NCI-H226 (cell line): Measurements from ENCODE around the gene LRRC61.

ENCODE experiments used
- DNase-seq: peaks from one replicate; pipeline ENCODE4 v3.0.0-alpha.2; 2015

Gene LRRC61

GRCh38 chr7:150332852-150333635, 9.9 kb downstream of the LRRC61 start:
- DNase-seq, result no peak

GRCh38 chr7:150333659-150334058, 10.5 kb downstream of the LRRC61 start:
- DNase-seq, result no peak

- no peak for DNase-seq
Measured at GRCh38 chr7:150334108-150334507, 11.0 kb downstream of the LRRC61 start.

GRCh38 chr7:150335108-150335773, 12.1 kb downstream of the LRRC61 start:
- peak; percentile 30 for DNase-seq

GRCh38 chr7:150335774-150336112, 12.6 kb downstream of the LRRC61 start:
- DNase-seq, result no peak

GRCh38 chr7:150336746-150337145, 13.6 kb downstream of the LRRC61 start:
- no peak for DNase-seq

- DNase-seq, result no peak
Measured at GRCh38 chr7:150337179-150337578, 14.0 kb downstream of the LRRC61 start.

GRCh38 chr7:150337659-150338081, 14.5 kb downstream of the LRRC61 start:
- no peak for DNase-seq

- DNase-seq, result no peak
Measured at GRCh38 chr7:150338166-150338829, 15.1 kb downstream of the LRRC61 start.

GRCh38 chr7:150339409-150339809, 16.3 kb downstream of the LRRC61 start:
- DNase-seq, result no peak

- peak; percentile 44 for DNase-seq
Measured at GRCh38 chr7:150340024-150340749, 17.0 kb downstream of the LRRC61 start.

- no peak for DNase-seq
Measured at GRCh38 chr7:150340875-150341262, 17.7 kb downstream of the LRRC61 start.

GRCh38 chr7:150341263-150342120, 18.3 kb downstream of the LRRC61 start, which contains the start of gene RARRES2:
TSS of gene RARRES2 (minus strand) at chr7:150341629. CDS start at chr7:150340609, 1,020 bp downstream.
- no peak for DNase-seq

GRCh38 chr7:150342121-150342408, 18.9 kb downstream of the LRRC61 start:
- no peak for DNase-seq

GRCh38 chr7:150343225-150343624, 20.1 kb downstream of the LRRC61 start:
- no peak for DNase-seq

- no peak for DNase-seq
Measured at GRCh38 chr7:150344299-150344698, 21.1 kb downstream of the LRRC61 start.

- DNase-seq, result no peak
Measured at GRCh38 chr7:150345012-150345411, 21.9 kb downstream of the LRRC61 start.

- DNase-seq, result no peak
Measured at GRCh38 chr7:150346922-150347321, 23.8 kb downstream of the LRRC61 start.

GRCh38 chr7:150351587-150352194, 28.5 kb downstream of the LRRC61 start:
- no peak for DNase-seq

GRCh38 chr7:150355666-150356059, 32.5 kb downstream of the LRRC61 start:
- no peak for DNase-seq

- no peak for DNase-seq
Measured at GRCh38 chr7:150356265-150356897, 33.2 kb downstream of the LRRC61 start.
